Activated CD8-positive, alpha-beta memory T cell treated with anti-CD3 and anti-CD28 coated beads for 48 hours (primary cell): ENCODE data around the gene AMMECR1L.
"Not testable (repeated sequence)": the region's sequence is repeated elsewhere in the genome, so short reads cannot be mapped to it uniquely, and the experiment has no call there.

Experiments used
- DNase-seq, 3 experiments: peaks; one replicate each; pipeline ENCODE4 v3.0.0-alpha.2; 2020; ENCODE audit warnings: low read depth in 2 of 3, low spot score in 2 of 3

Gene AMMECR1L

DNA sequence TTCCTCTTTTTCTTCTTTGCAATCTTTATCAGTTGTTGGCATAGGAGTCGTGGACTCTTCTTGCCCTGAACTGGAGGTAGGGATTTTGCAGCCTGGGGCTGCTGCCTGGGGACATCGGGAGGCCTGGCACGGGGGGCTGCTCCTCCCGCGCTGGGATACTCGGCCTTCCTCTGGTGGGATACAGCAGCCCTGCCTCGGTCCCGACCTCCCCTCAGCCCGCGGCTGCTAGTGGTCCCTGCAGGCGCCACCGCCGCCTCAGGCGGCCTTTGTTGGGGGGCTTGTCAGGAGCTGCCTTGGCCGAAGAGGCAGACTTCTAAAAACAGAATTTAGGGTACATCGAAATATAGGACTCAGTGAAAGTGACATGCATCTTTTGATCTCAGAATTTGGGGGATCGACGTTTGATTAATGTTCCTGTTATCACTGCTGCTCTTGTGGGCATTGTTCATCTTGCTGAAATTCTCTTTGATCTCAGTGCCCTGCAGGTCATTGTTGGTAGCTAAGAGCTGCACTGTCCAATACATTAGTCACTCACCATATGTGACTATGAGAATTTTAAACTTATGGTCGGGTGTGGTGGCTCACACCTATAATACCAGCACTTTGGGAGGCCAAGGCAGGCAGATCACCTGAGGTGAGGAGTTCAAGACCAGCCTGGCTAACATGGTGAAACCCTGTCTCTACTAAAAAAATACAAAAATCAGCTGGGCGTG lies 44.1 kb downstream of the AMMECR1L start:
- no peak for DNase-seq

- DNase-seq, result no peak
These were observed 44.9 kb downstream of the AMMECR1L start for GRCh38 chr2:127840893-127841292.

GRCh38 chr2:127834951-127835350 lies 50.8 kb downstream of the AMMECR1L start:
- no peak for DNase-seq

DNA sequence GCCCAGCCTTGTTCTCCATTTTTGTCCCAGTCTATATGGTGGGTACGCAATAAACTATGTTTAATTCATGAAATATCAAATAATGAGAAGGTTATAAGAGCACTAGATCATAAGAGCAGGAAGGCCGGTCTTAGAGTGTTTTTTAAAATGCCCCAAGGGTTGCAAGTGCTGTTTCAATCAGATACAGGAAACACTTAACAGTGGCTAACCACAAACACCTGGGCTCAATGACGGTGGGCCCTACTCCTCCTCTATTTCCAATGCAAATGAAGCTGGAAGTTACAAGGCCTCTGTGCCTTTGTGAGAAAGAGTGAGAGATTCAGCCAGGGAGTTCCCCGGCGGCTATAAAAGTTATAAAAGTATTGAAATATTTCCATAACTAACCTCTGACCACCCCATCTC lies 55.9 kb downstream of the AMMECR1L start:
- DNase-seq, result peak in 2 of 3 experiments; percentile 26 to 34

DNA sequence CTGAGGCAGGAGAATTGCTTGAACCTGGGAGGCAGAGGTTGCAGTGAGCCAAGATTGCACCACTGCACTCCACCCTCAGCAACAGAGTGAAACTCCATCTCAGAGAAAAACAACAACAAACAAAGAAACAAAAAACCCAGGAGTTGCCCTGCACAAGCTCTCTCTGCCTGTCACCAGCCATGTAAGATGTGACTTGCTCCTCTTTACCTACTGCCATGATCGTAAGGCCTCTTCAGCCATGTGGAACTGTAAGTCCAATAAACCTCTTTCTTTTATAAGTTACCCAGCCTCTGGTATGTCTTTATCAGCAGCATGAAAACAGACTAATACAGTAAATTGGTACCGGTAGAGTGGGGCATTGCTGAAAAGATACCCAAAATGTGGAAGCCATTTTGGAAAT lies 59.0 kb downstream of the AMMECR1L start:
- DNase-seq, result not testable (repeated sequence)

- no peak for DNase-seq
These were observed 59.7 kb downstream of the AMMECR1L start for GRCh38 chr2:127826047-127826446.

DNA sequence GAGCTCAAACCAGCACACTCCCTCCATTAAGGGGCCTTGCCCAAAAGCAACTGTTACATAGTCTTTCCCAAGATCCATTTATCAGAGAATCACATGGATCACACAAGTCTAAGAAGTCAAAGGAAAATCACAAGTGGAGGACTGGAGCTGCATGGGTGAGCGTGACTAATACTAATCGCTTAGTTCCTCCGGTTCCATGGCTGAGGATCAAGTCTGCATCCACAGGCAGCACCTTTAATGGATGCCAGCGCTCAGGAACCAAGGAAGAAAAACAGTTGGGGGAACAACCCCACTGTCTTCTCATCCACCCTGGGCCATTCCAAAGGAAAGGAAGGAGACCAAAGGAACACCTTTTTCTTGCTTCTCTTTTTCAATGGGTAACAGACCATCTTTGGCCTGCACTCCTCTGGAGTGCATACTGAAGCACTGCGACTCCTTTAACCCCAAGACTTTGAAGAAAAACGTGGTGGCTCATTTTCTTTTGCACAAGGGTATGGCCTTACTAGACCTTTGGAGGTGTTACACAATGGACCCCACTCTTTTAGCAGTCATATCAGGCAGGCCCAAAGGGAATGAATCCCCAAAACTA lies 65.6 kb downstream of the AMMECR1L start:
- DNase-seq, result no peak

DNA sequence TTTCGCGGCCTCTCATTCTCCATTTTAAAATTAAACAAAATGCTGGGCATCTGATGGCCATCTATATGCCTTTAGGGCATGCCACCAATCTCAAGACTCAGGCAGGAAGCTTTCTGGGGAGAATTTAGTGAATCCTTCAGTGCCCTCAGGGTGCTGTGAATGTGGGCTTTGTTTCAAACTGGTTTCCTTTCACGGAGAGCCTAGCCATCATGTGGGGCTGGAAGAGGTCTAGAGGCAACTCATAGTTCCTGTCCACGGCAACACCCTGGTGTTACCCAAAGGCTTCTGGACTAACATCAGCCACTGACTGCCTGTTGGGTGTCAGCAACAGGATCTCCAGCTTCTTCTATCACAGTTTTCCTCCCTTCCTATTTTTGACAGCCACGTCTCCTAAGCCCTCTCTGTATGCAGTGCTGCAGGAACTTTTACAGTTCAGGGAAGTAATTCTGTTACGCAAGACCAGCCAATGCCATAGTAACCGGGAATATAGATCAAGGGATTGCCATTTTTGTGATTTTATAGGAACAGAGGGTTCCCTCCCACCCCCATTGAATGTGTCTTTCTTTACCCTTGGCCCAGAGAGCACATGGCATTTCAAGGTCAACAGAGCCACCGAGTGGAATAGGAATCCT lies 66.8 kb downstream of the AMMECR1L start:
- no peak for DNase-seq

GRCh38 chr2:127818241-127818640 lies 67.5 kb downstream of the AMMECR1L start:
- no peak for DNase-seq

GRCh38 chr2:127814677-127815076 lies 71.1 kb downstream of the AMMECR1L start:
- DNase-seq, result no peak

GRCh38 chr2:127812441-127812840 lies 73.3 kb downstream of the AMMECR1L start:
- not testable (repeated sequence) for DNase-seq
